Smooth muscle cell (in vitro differentiated cells): Measurements from ENCODE around the gene ZCCHC8. TPM values are rescaled to one million over a fixed set of nuclear protein-coding genes. Genes with fewer than 3 reads are reported as not detected.
A peak's percentile ranks its signal among the peaks of the same experiment; 100 is the strongest.

Source experiments
- DNase-seq: peaks from one replicate; lab custom pipeline; 2025; ENCODE audit not compliant: unreplicated experiment; lab: John Stamatoyannopoulos, UW
- H2AFZ ChIP-seq: fragments of 200-600 bp; sonication (generic); 2 replicates; pipeline ENCODE4 v1.6.0; 2016; ENCODE audit warnings: antibody characterized with exemption, low read depth, mild to moderate bottlenecking
- H3F3A ChIP-seq: fragments of 200-600 bp; sonication (generic); 2 replicates; pipeline ENCODE4 v1.6.0; 2017; ENCODE audit warnings: antibody characterized with exemption, low read depth
- H3K27ac ChIP-seq: fragments of 200-600 bp; sonication (generic); 2 replicates; pipeline ENCODE4 v1.5.1; 2016; ENCODE audit warnings: low read depth, mild to moderate bottlenecking
- H3K27me3 ChIP-seq: fragments of 200-600 bp; sonication (generic); 2 replicates; pipeline ENCODE4 v1.6.1; 2016; ENCODE audit warnings: low read depth, mild to moderate bottlenecking
- H3K36me3 ChIP-seq: fragments of 200-600 bp; sonication (generic); 2 replicates; pipeline ENCODE4 v1.5.1; 2016; ENCODE audit warnings: low read depth
- H3K4me1 ChIP-seq: fragments of 200-600 bp; sonication (generic); 2 replicates; pipeline ENCODE4 v1.5.1; 2016; ENCODE audit warnings: low read depth
- H3K4me2 ChIP-seq: fragments of 200-600 bp; sonication (generic); 2 replicates; pipeline ENCODE4 v1.6.0; 2016; ENCODE audit warnings: mild to moderate bottlenecking
- H3K4me3 ChIP-seq: fragments of 200-600 bp; sonication (generic); 2 replicates; pipeline ENCODE4 v1.5.1; 2016; ENCODE audit warnings: mild to moderate bottlenecking
- H3K79me2 ChIP-seq: fragments of 200-600 bp; sonication (generic); 2 replicates; pipeline ENCODE4 v1.6.0; 2016; ENCODE audit warnings: low read depth, mild to moderate bottlenecking
- H3K9ac ChIP-seq: fragments of 200-600 bp; sonication (generic); 2 replicates; pipeline ENCODE4 v1.6.0; 2016; ENCODE audit warnings: low read depth
- H3K9me3 ChIP-seq: fragments of 200-600 bp; sonication (generic); replicated peaks from 2 replicates; pipeline ENCODE4 v1.5.1; 2016; ENCODE audit warnings: low read depth
- H4K20me1 ChIP-seq: fragments of 200-600 bp; sonication (generic); 2 replicates; pipeline ENCODE4 v1.6.0; 2016; ENCODE audit warnings: low read depth
- WGBS: methylation state at CpG from one replicate; pipeline ENCODE4 v1.1.7; 2016; ENCODE audit warnings: low lambda C conversion rate; 5-methylcytosine and 5-hydroxymethylcytosine counted together
- polyA plus RNA-seq: library from polyadenylated mRNA; unstranded; fragments of >200 nt; fragmentation: Nextera tagmentation; extraction: Ambion mirVana; gene quantifications from 2 replicates; pipeline ENCODE4 v1.2.1, GENCODE V29; 2016
- total RNA-seq: library from RNA; depleted of rRNA; stranded (reverse); fragments of >200 nt; gene quantifications from 2 replicates; pipeline ENCODE4 v1.2.3, GENCODE V29; 2014
- TF ChIP-seq, protein P1 (sequence below): fragments of 200-600 bp; sonication (generic); IDR thresholded peaks from 2 replicates; pipeline ENCODE4 v1.5.1; 2017; ENCODE audit warnings: borderline replicate concordance, mild to moderate bottlenecking, antibody characterized with exemption; ENCODE audit not compliant: insufficient read depth, poor library complexity, severe bottlenecking

Gene ZCCHC8
- total and polyA plus RNA-seq, 2 experiments from 2014 or later = 8.8 to 20.6 TPM

DNA sequence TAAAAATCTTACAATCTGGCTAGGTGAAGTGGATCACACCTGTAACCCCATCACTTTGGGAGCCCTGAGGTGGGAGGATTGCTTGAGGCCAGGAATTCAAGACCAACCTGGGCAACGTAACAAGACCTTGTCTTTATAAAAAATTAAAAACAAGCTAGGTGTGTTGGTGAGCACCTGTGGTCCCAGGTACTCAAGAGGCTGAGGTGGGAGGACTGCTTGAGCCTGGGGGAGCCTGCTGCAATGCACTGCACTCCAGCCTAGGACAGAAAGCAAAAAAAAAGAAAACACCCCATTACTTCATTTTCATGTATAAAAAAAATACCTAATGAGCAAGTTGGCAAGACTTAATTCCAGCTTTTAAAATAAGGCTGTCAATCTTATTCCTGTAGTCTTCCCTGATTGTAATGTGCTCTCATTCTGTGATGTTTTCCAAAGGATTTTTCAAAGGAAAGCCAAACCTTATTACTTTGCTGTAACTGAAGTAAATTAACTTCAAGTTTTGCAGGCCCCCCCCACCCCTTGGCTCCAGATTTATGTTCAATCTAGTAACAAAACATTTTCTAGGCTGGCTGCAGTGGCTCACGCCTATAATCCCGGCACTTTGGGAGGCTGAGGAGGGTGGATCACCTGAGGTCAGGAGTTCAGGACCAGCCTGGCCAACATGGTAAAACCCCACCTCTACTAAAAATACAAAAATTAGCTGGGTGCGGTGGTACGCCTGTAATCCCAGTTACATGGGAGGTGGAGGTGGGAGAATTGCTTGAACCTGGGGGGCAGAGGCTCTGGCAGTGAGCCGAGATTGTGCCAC lies 3.3 kb upstream of the ZCCHC8 start:
- H3K4me1 ChIP-seq = no peaks in the 10 kb centered on the region
- no peak overlapping the region for H2AFZ ChIP-seq
- H3K4me3 ChIP-seq = no peak overlapping the region
- TF ChIP-seq, protein P1, sequence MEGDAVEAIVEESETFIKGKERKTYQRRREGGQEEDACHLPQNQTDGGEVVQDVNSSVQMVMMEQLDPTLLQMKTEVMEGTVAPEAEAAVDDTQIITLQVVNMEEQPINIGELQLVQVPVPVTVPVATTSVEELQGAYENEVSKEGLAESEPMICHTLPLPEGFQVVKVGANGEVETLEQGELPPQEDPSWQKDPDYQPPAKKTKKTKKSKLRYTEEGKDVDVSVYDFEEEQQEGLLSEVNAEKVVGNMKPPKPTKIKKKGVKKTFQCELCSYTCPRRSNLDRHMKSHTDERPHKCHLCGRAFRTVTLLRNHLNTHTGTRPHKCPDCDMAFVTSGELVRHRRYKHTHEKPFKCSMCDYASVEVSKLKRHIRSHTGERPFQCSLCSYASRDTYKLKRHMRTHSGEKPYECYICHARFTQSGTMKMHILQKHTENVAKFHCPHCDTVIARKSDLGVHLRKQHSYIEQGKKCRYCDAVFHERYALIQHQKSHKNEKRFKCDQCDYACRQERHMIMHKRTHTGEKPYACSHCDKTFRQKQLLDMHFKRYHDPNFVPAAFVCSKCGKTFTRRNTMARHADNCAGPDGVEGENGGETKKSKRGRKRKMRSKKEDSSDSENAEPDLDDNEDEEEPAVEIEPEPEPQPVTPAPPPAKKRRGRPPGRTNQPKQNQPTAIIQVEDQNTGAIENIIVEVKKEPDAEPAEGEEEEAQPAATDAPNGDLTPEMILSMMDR = no peak
- DNase-seq = no peak
- peaks cover 52% of the 10 kb centered on the region for H4K20me1 ChIP-seq
- H3K9me3 ChIP-seq = no peaks in the 10 kb centered on the region
- peaks cover 30% of the 10 kb centered on the region for H3K79me2 ChIP-seq
- no peaks in the 10 kb centered on the region for H3K27me3 ChIP-seq
- peaks cover 73% of the 10 kb centered on the region for H3F3A ChIP-seq
- no peak overlapping the region for H3K9ac ChIP-seq
- 95% methylated on average over 6 of the region's 6 CpGs for WGBS
- peak overlapping the region; percentile 19 for H3K27ac ChIP-seq
- H3K4me2 ChIP-seq = no peak overlapping the region
- H3K36me3 ChIP-seq = peaks cover 37% of the 10 kb centered on the region

DNA sequence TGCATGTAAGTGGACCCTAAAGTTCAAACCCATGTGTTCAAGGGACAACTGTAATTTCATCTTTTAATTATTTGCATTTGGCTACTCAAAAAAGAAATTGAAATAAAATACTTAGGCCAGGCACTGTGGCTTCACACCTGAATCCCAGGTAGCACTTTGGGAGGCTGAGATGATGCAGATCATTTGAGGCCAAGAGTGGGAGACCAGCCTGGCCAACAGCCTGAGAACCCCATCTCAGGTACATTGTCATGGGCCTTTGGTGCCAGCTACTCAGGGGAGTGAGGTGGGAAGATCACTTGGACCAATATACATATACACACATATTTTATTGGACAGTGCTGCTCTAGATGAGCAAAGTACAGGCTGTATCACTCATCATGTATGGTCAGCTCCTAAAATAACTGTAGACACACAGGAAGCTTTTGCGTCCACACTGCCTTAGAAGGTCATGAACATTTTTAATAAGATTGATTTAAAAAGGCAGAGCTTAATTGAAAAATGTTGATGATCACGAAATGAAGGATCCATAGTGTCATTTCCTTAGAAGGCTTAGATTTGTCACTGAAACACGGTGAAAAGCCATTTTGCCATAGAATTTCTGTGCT lies 2.5 kb upstream of the ZCCHC8 start:
- no peak for DNase-seq
- H3K27ac ChIP-seq = peak overlapping the region; percentile 19
- H3K9me3 ChIP-seq = no peaks in the 10 kb centered on the region
- peaks cover 7% of the 10 kb centered on the region for H3K4me1 ChIP-seq
- H2AFZ ChIP-seq = no peak overlapping the region
- H4K20me1 ChIP-seq = peaks cover 52% of the 10 kb centered on the region
- peaks cover 31% of the 10 kb centered on the region for H3K36me3 ChIP-seq
- H3F3A ChIP-seq = peaks cover 70% of the 10 kb centered on the region
- TF ChIP-seq, protein P1 = no peak
- peaks cover 37% of the 10 kb centered on the region for H3K79me2 ChIP-seq
- H3K4me2 ChIP-seq = no peak overlapping the region
- H3K9ac ChIP-seq = no peak overlapping the region
- no peak overlapping the region for H3K4me3 ChIP-seq
- no peaks in the 10 kb centered on the region for H3K27me3 ChIP-seq
- 98% methylated on average over 3 of the region's 3 CpGs for WGBS

- WGBS = 90% methylated on average over 9 of the region's 9 CpGs
Measured at GRCh38 chr12:122501489-122501989, 807 bp upstream of the ZCCHC8 start.

More at GRCh38 chr12:122501489-122501989, 807 bp upstream of the ZCCHC8 start:
- Histone ChIP-seq H3F3A (peaks cover 54% of the 10 kb centered on the region), H2AFZ (no peak overlapping the region), H4K20me1 (peaks cover 52% of the 10 kb centered on the region), H3K27ac (peak overlapping the region; percentile 98), H3K27me3 (no peaks in the 10 kb centered on the region), H3K36me3 (peaks cover 16% of the 10 kb centered on the region), H3K4me1 (peaks cover 9% of the 10 kb centered on the region), H3K4me3 (peak overlapping the region; percentile 79), H3K9me3 (no peaks in the 10 kb centered on the region), H3K79me2 (peaks cover 37% of the 10 kb centered on the region), H3K9ac (peak overlapping the region; percentile 32), H3K4me2 (peak overlapping the region; percentile 92)
- DNase-seq = no peak
- TF ChIP-seq, protein P1 = no peak
